ENCODE data around the gene SH3BGRL3. TPM values are rescaled to one million over a fixed set of nuclear protein-coding genes. Genes with fewer than 3 reads are reported as not detected.
A peak's percentile ranks its signal among the peaks of the same experiment; 100 is the strongest.

Gene SH3BGRL3
- total and polyA plus RNA-seq, 2 donors from 2014 or later, result 140 to 180 TPM

GRCh38 chr1:26321315-26322041 lies 41.6 kb downstream of the SH3BGRL3 start:
- H3K9me3 ChIP-seq (ENCODE audit: control insufficient read depth in 2 of 3, insufficient read depth in 1 of 3, low read length in 3 of 3), result no peaks in the 10 kb centered on the region
- no peaks in the 10 kb centered on the region for H3K27me3 ChIP-seq (ENCODE audit: control insufficient read depth, insufficient read depth, low read length)
- no peak overlapping the region for H3K9ac ChIP-seq (ENCODE audit: low read length in 3 of 3)
- DNase-seq (peak; percentile 88 to 94 (median 90)), FAIRE-seq (no peak)
- TF ChIP-seq CTCF (IDR thresholded peaks at IDR 0.05; ENCODE audit: borderline replicate concordance, extremely low read depth, insufficient read depth), result peak; percentile 90
- H3K36me3 ChIP-seq (ENCODE audit: control insufficient read depth in 2 of 3, insufficient read depth in 3 of 3, low read length in 3 of 3), result no peaks in the 10 kb centered on the region
- no peak overlapping the region for H3K4me3 ChIP-seq (ENCODE audit: low read length in 3 of 3)
- intact Hi-C loops (cut with DNase I), result loop anchor here (5.0 kb wide), 1 partner anchor 49 kb away; no protein-coding TSS in a partner anchor
- peaks cover 0 to 3% (median 3%) of the 10 kb centered on the region in 3 donors for H3K4me1 ChIP-seq (ENCODE audit: control insufficient read depth in 2 of 3, insufficient read depth in 2 of 3, low read depth in 1 of 3, low read length in 3 of 3)
- H3K27ac ChIP-seq (ENCODE audit: low read depth in 2 of 2, low read length in 2 of 2), result no peak overlapping the region

GRCh38 chr1:26322042-26322331 lies 42.1 kb downstream of the SH3BGRL3 start:
- Histone ChIP-seq H3K4me1 (ENCODE audit: control insufficient read depth in 2 of 3, insufficient read depth in 2 of 3, low read depth in 1 of 3, low read length in 3 of 3) (peaks cover 0 to 3% (median 3%) of the 10 kb centered on the region in 3 donors), H3K27ac (ENCODE audit: low read depth in 2 of 2, low read length in 2 of 2) (no peak overlapping the region), H3K4me3 (ENCODE audit: low read length in 3 of 3) (no peak overlapping the region), H3K9ac (ENCODE audit: low read length in 3 of 3) (no peak overlapping the region), H3K36me3 (ENCODE audit: control insufficient read depth in 2 of 3, insufficient read depth in 3 of 3, low read length in 3 of 3) (no peaks in the 10 kb centered on the region), H3K27me3 (ENCODE audit: control insufficient read depth, insufficient read depth, low read length) (no peaks in the 10 kb centered on the region), H3K9me3 (ENCODE audit: control insufficient read depth in 2 of 3, insufficient read depth in 1 of 3, low read length in 3 of 3) (no peaks in the 10 kb centered on the region)
- no peak for TF ChIP-seq CTCF (IDR thresholded peaks at IDR 0.05; ENCODE audit: borderline replicate concordance, extremely low read depth, insufficient read depth)
- peak in 1 of 5 donors; percentile 61 for DNase-seq
- intact Hi-C loops (cut with DNase I), result loop anchor here (5.0 kb wide), 1 partner anchor 50 kb away; no protein-coding TSS in a partner anchor
- FAIRE-seq, result no peak

- no peak overlapping the region for H3K9ac ChIP-seq (ENCODE audit: low read length in 3 of 3)
- intact Hi-C loops (cut with DNase I), result loop anchor here (5.0 kb wide), 1 partner anchor 51 kb away; no protein-coding TSS in a partner anchor
- FAIRE-seq (no peak), DNase-seq (no peak)
- no peak overlapping the region for H3K4me3 ChIP-seq (ENCODE audit: low read length in 3 of 3)
- no peaks in the 10 kb centered on the region for H3K36me3 ChIP-seq (ENCODE audit: control insufficient read depth in 2 of 3, insufficient read depth in 3 of 3, low read length in 3 of 3)
- TF ChIP-seq CTCF (IDR thresholded peaks at IDR 0.05; ENCODE audit: borderline replicate concordance, extremely low read depth, insufficient read depth), result no peak
- H3K4me1 ChIP-seq (ENCODE audit: control insufficient read depth in 2 of 3, insufficient read depth in 2 of 3, low read depth in 1 of 3, low read length in 3 of 3), result peaks cover 0 to 3% (median 3%) of the 10 kb centered on the region in 3 donors
- H3K9me3 ChIP-seq (ENCODE audit: control insufficient read depth in 2 of 3, insufficient read depth in 1 of 3, low read length in 3 of 3), result no peaks in the 10 kb centered on the region
- no peak overlapping the region for H3K27ac ChIP-seq (ENCODE audit: low read depth in 2 of 2, low read length in 2 of 2)
- no peaks in the 10 kb centered on the region for H3K27me3 ChIP-seq (ENCODE audit: control insufficient read depth, insufficient read depth, low read length)
Observed at GRCh38 chr1:26323382-26323781, 43.5 kb downstream of the SH3BGRL3 start.
